Body of pancreas (tissue), 4 donors: ENCODE measurements around the gene JAML.

Source experiments
- CTCF ChIP-seq, 7 experiments: fragments of 450-650 bp in 4 of 7; fragments of 200-600 bp in 3 of 7; sonication (generic) in 3 of 7; IDR thresholded peaks; one replicate each; pipeline ENCODE4 v1.5.1; 2016 to 2019; ENCODE audit warnings: antibody characterized with exemption in 7 of 7
- POLR2A ChIP-seq, 3 donors: fragments of 450-650 bp; IDR thresholded peaks; one replicate each; pipeline ENCODE4 v1.6.1; 2016; ENCODE audit warnings: antibody characterized with exemption in 3 of 3, mild to moderate bottlenecking in 2 of 3

DNA sequence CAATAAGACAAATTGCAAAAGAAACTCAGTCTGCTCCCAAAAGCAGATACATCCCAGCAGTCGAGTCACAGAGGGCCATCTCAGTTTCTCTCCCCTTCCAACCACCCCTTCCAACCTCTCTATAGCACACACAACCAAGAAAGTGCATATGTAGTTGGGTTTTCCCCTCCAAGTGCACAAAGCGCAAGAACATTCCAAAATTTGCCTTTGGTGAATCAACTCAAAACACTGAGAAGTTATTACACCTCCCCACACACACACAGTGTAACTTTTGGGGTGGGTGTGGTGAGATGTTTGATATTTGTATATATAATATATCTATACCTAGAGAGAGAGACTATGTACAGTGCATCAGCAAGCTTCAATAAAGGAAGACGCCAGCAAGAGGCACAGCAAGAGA lies 62.0 kb downstream of the JAML start:
- TF ChIP-seq POLR2A (IDR thresholded peaks at IDR 0.05) = no peak
- TF ChIP-seq CTCF (IDR thresholded peaks at IDR 0.05) = no peak
